ENCODE measurements around the gene PLD5.

PLD5 gene

GRCh38 chr1:242428399-242429190, 95.9 kb downstream of the PLD5 start:
- Histone ChIP-seq H3K4me3 (ENCODE audit: low read length) (no peak overlapping the region), H3K4me2 (ENCODE audit: low read depth, low read length) (no peak overlapping the region), H3K9me2 (replicated peaks; ENCODE audit: insufficient read depth, low read length) (no peaks in the 10 kb centered on the region), H3K4me1 (ENCODE audit: low read length) (no peaks in the 10 kb centered on the region), H3K9ac (ENCODE audit: low read length) (no peak overlapping the region), H3K36me3 (replicated peaks; ENCODE audit: insufficient read depth, low read length) (no peaks in the 10 kb centered on the region), H3K79me2 (ENCODE audit: low read length) (no peaks in the 10 kb centered on the region), H3F3A (ENCODE audit: insufficient read depth, low read length) (no peaks in the 10 kb centered on the region), H2AFZ (ENCODE audit: low read length) (no peak overlapping the region), H3K27me3 (replicated peaks; ENCODE audit: insufficient read depth, low read length) (no peaks in the 10 kb centered on the region), H3K27ac (ENCODE audit: low read length) (no peak overlapping the region), H4K20me1 (ENCODE audit: insufficient read depth, low read length) (no peaks in the 10 kb centered on the region), H3K9me3 (replicated peaks; ENCODE audit: insufficient read depth, low read length) (no peaks in the 10 kb centered on the region)
- TF ChIP-seq CTCF (IDR thresholded peaks at IDR 0.05; ENCODE audit: low read length): no peak
- TF ChIP-seq EZH2phosphoT487 (IDR thresholded peaks at IDR 0.05; ENCODE audit: low read length): no peak
- TF ChIP-seq EZH2 (optimal IDR thresholded peaks at IDR 0.05; ENCODE audit: low read depth, low read length): no peak
- DNase-seq: no peak

GRCh38 chr1:242427519-242427918, 97.0 kb downstream of the PLD5 start:
- no peaks in the 10 kb centered on the region for H3F3A ChIP-seq (ENCODE audit: insufficient read depth, low read length)

GRCh38 chr1:242426271-242426905, 98.1 kb downstream of the PLD5 start:
- Histone ChIP-seq H3K4me2 (ENCODE audit: low read depth, low read length) (no peak overlapping the region), H3F3A (ENCODE audit: insufficient read depth, low read length) (no peaks in the 10 kb centered on the region), H3K79me2 (ENCODE audit: low read length) (no peaks in the 10 kb centered on the region), H3K36me3 (replicated peaks; ENCODE audit: insufficient read depth, low read length) (no peaks in the 10 kb centered on the region), H3K9me2 (replicated peaks; ENCODE audit: insufficient read depth, low read length) (no peaks in the 10 kb centered on the region), H3K27me3 (replicated peaks; ENCODE audit: insufficient read depth, low read length) (no peaks in the 10 kb centered on the region), H3K27ac (ENCODE audit: low read length) (no peak overlapping the region), H3K9ac (ENCODE audit: low read length) (no peak overlapping the region), H2AFZ (ENCODE audit: low read length) (no peak overlapping the region), H3K4me1 (ENCODE audit: low read length) (no peaks in the 10 kb centered on the region), H4K20me1 (ENCODE audit: insufficient read depth, low read length) (no peaks in the 10 kb centered on the region), H3K4me3 (ENCODE audit: low read length) (no peak overlapping the region), H3K9me3 (replicated peaks; ENCODE audit: insufficient read depth, low read length) (no peaks in the 10 kb centered on the region)
- no peak for DNase-seq
- no peak for TF ChIP-seq EZH2phosphoT487 (IDR thresholded peaks at IDR 0.05; ENCODE audit: low read length)
- no peak for TF ChIP-seq EZH2 (optimal IDR thresholded peaks at IDR 0.05; ENCODE audit: low read depth, low read length)
- no peak for TF ChIP-seq CTCF (IDR thresholded peaks at IDR 0.05; ENCODE audit: low read length)

More at GRCh38 chr1:242427519-242427918, 97.0 kb downstream of the PLD5 start:
- DNase-seq: no peak
- Histone ChIP-seq H3K36me3 (replicated peaks; ENCODE audit: insufficient read depth, low read length) (no peaks in the 10 kb centered on the region), H3K4me1 (ENCODE audit: low read length) (no peaks in the 10 kb centered on the region), H3K9me2 (replicated peaks; ENCODE audit: insufficient read depth, low read length) (no peaks in the 10 kb centered on the region), H3K79me2 (ENCODE audit: low read length) (no peaks in the 10 kb centered on the region), H2AFZ (ENCODE audit: low read length) (no peak overlapping the region), H3K4me3 (ENCODE audit: low read length) (no peak overlapping the region), H3K27ac (ENCODE audit: low read length) (no peak overlapping the region), H3K9me3 (replicated peaks; ENCODE audit: insufficient read depth, low read length) (no peaks in the 10 kb centered on the region), H3K4me2 (ENCODE audit: low read depth, low read length) (no peak overlapping the region), H4K20me1 (ENCODE audit: insufficient read depth, low read length) (no peaks in the 10 kb centered on the region), H3K9ac (ENCODE audit: low read length) (no peak overlapping the region), H3K27me3 (replicated peaks; ENCODE audit: insufficient read depth, low read length) (no peaks in the 10 kb centered on the region)
- no peak for TF ChIP-seq CTCF (IDR thresholded peaks at IDR 0.05; ENCODE audit: low read length)
- TF ChIP-seq EZH2phosphoT487 (IDR thresholded peaks at IDR 0.05; ENCODE audit: low read length): no peak
- TF ChIP-seq EZH2 (optimal IDR thresholded peaks at IDR 0.05; ENCODE audit: low read depth, low read length): no peak

All from MM.1S (cell line).